Smooth muscle cell (in vitro differentiated cells): ENCODE results near the gene MYH16. TPM values are rescaled to one million over a fixed set of nuclear protein-coding genes. Genes with fewer than 3 reads are reported as not detected.
A peak's percentile ranks its signal among the peaks of the same experiment; 100 is the strongest.

Experiments used
- DNase-seq: peaks from one replicate; lab custom pipeline; 2025; ENCODE audit not compliant: unreplicated experiment; lab: John Stamatoyannopoulos, UW
- H2AFZ ChIP-seq: fragments of 200-600 bp; sonication (generic); 2 replicates; pipeline ENCODE4 v1.6.0; 2016; ENCODE audit warnings: antibody characterized with exemption, low read depth, mild to moderate bottlenecking
- H3F3A ChIP-seq: fragments of 200-600 bp; sonication (generic); 2 replicates; pipeline ENCODE4 v1.6.0; 2017; ENCODE audit warnings: antibody characterized with exemption, low read depth
- H3K27ac ChIP-seq: fragments of 200-600 bp; sonication (generic); 2 replicates; pipeline ENCODE4 v1.5.1; 2016; ENCODE audit warnings: low read depth, mild to moderate bottlenecking
- H3K27me3 ChIP-seq: fragments of 200-600 bp; sonication (generic); 2 replicates; pipeline ENCODE4 v1.6.1; 2016; ENCODE audit warnings: low read depth, mild to moderate bottlenecking
- H3K36me3 ChIP-seq: fragments of 200-600 bp; sonication (generic); 2 replicates; pipeline ENCODE4 v1.5.1; 2016; ENCODE audit warnings: low read depth
- H3K4me1 ChIP-seq: fragments of 200-600 bp; sonication (generic); 2 replicates; pipeline ENCODE4 v1.5.1; 2016; ENCODE audit warnings: low read depth
- H3K4me2 ChIP-seq: fragments of 200-600 bp; sonication (generic); 2 replicates; pipeline ENCODE4 v1.6.0; 2016; ENCODE audit warnings: mild to moderate bottlenecking
- H3K4me3 ChIP-seq: fragments of 200-600 bp; sonication (generic); 2 replicates; pipeline ENCODE4 v1.5.1; 2016; ENCODE audit warnings: mild to moderate bottlenecking
- H3K79me2 ChIP-seq: fragments of 200-600 bp; sonication (generic); 2 replicates; pipeline ENCODE4 v1.6.0; 2016; ENCODE audit warnings: low read depth, mild to moderate bottlenecking
- H3K9ac ChIP-seq: fragments of 200-600 bp; sonication (generic); 2 replicates; pipeline ENCODE4 v1.6.0; 2016; ENCODE audit warnings: low read depth
- H3K9me3 ChIP-seq: fragments of 200-600 bp; sonication (generic); replicated peaks from 2 replicates; pipeline ENCODE4 v1.5.1; 2016; ENCODE audit warnings: low read depth
- H4K20me1 ChIP-seq: fragments of 200-600 bp; sonication (generic); 2 replicates; pipeline ENCODE4 v1.6.0; 2016; ENCODE audit warnings: low read depth
- CTCF ChIP-seq: fragments of 200-600 bp; sonication (generic); IDR thresholded peaks from 2 replicates; pipeline ENCODE4 v1.5.1; 2017; ENCODE audit warnings: borderline replicate concordance, mild to moderate bottlenecking, antibody characterized with exemption; ENCODE audit not compliant: insufficient read depth, poor library complexity, severe bottlenecking
- WGBS: methylation state at CpG from one replicate; pipeline ENCODE4 v1.1.7; 2016; ENCODE audit warnings: low lambda C conversion rate; 5-methylcytosine and 5-hydroxymethylcytosine counted together
- polyA plus RNA-seq: library from polyadenylated mRNA; unstranded; fragments of >200 nt; fragmentation: Nextera tagmentation; extraction: Ambion mirVana; gene quantifications from 2 replicates; pipeline ENCODE4 v1.2.1, GENCODE V29; 2016
- total RNA-seq: library from RNA; depleted of rRNA; stranded (reverse); fragments of >200 nt; gene quantifications from 2 replicates; pipeline ENCODE4 v1.2.3, GENCODE V29; 2014

MYH16 gene
- total and polyA plus RNA-seq, 2 experiments from 2014 or later: not detected

- WGBS: 54% methylated on average over 4 of the region's 4 CpGs
- Histone ChIP-seq H4K20me1 (no peaks in the 10 kb centered on the region), H3K27me3 (no peaks in the 10 kb centered on the region), H3K27ac (no peak overlapping the region), H3K4me1 (no peaks in the 10 kb centered on the region), H3K9ac (no peak overlapping the region), H3K36me3 (no peaks in the 10 kb centered on the region), H3K79me2 (no peaks in the 10 kb centered on the region), H3K4me3 (no peak overlapping the region), H3F3A (no peaks in the 10 kb centered on the region), H3K4me2 (no peak overlapping the region), H2AFZ (no peak overlapping the region), H3K9me3 (no peaks in the 10 kb centered on the region)
- TF ChIP-seq CTCF: no peak
- DNase-seq: no peak
These were observed 6.7 kb upstream of the MYH16 start for GRCh38 chr7:99265848-99266480.

DNA sequence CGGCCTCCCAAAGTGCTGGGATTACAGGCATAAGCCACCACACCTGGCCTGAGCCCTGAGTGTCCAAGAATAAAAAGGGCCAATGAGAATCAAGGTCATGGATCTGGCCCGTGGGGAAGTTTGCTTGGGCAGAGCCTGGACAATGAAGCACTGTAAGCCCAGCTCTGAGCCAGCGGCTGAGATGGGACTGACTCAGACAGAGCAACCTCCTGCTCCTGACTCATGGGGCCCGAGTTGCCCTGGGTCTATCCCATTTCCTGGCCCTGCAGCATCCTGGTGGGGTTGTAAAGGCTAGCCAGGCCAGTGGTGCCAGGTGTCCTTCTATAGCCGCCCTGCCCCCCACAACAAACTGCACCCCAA, 5.2 kb upstream of the MYH16 start:
- peak overlapping the region; percentile 35 for H3K4me2 ChIP-seq
- no peaks in the 10 kb centered on the region for H3K4me1 ChIP-seq
- H3K27me3 ChIP-seq: no peaks in the 10 kb centered on the region
- no peak for TF ChIP-seq CTCF
- no peak for DNase-seq
- 28% methylated on average over 5 of the region's 5 CpGs for WGBS
- H2AFZ ChIP-seq: no peak overlapping the region
- H3F3A ChIP-seq: no peaks in the 10 kb centered on the region
- H3K9ac ChIP-seq: peak overlapping the region; percentile 50
- peak overlapping the region; percentile 83 for H3K27ac ChIP-seq
- no peaks in the 10 kb centered on the region for H3K79me2 ChIP-seq
- no peaks in the 10 kb centered on the region for H3K36me3 ChIP-seq
- no peaks in the 10 kb centered on the region for H3K9me3 ChIP-seq
- H3K4me3 ChIP-seq: no peak overlapping the region
- H4K20me1 ChIP-seq: no peaks in the 10 kb centered on the region

DNA sequence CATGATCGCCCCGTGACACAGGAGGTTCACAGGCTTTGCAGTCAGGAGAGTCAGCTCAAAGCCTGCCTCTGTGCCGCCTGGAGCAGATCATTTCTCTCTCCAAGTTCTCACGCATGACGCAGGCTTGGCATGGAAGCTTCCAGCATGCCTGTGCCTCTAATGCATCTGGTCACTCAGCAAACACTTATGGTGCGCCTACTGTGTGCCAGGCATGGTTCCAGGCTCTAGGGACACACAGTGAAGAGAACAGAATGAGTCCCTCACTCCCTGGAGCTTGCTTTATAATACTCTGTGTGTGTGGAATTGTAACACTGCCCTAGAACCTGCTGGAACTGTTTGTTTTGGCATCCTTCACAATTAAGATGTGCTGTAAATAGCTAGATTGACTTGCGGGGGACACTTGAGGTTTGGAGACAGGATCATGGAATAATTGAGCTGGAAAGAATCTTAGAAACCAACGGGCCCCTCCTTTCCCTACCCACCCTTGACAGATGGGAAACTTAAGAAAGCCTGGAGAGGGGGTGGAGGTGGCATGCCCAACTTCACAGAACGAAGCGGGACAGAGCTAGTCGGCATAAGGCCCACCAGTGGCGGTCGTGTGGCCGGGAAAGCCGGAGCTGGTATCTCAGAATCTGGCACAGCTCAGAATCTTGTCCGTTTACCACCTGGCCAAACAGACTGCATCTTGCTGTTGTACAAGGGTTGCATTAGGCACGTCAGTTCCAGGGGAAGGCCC, 4.6 kb upstream of the MYH16 start:
- Histone ChIP-seq H3K79me2 (no peaks in the 10 kb centered on the region), H3K4me1 (no peaks in the 10 kb centered on the region), H3K36me3 (no peaks in the 10 kb centered on the region), H3K9ac (peak overlapping the region; percentile 50), H3K27ac (peak overlapping the region; percentile 83), H3K4me2 (peak overlapping the region; percentile 35), H2AFZ (no peak overlapping the region), H4K20me1 (no peaks in the 10 kb centered on the region), H3K27me3 (no peaks in the 10 kb centered on the region), H3F3A (no peaks in the 10 kb centered on the region), H3K9me3 (no peaks in the 10 kb centered on the region), H3K4me3 (no peak overlapping the region)
- no peak for TF ChIP-seq CTCF
- WGBS: 83% methylated on average over 17 of the region's 17 CpGs
- DNase-seq: no peak

GRCh38 chr7:99268577-99268908, 4.1 kb upstream of the MYH16 start:
- Histone ChIP-seq H3K4me3 (no peak overlapping the region), H3K9me3 (no peaks in the 10 kb centered on the region), H3K9ac (no peak overlapping the region), H3K27ac (no peak overlapping the region), H3K36me3 (no peaks in the 10 kb centered on the region), H3F3A (no peaks in the 10 kb centered on the region), H3K4me2 (no peak overlapping the region), H3K4me1 (no peaks in the 10 kb centered on the region), H4K20me1 (no peaks in the 10 kb centered on the region), H3K79me2 (no peaks in the 10 kb centered on the region), H3K27me3 (no peaks in the 10 kb centered on the region), H2AFZ (no peak overlapping the region)
- WGBS: 96% methylated on average over 4 of the region's 4 CpGs
- DNase-seq: no peak
- no peak for TF ChIP-seq CTCF
